ENCODE data around the gene TMCC1.

DNA sequence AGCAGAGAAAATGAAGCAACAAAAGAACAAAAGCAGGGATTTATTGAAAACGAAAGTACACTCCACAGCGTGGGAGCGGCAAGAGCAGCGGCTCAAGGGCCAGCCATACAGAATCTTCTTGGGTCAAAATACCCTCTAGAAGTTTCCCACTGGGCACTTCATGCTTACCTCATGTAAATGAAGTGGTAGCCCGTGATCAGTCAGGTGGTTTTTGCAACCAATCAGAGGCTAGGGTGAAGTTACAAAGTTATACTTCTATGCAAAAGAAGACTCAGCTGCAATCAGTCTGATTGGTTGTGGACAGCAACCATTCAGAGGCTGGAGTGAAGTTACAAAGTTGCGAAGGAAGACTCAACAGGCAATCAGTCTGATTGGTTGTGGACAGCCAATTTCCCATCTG, 43.2 kb upstream of the TMCC1 start:
- no peak for TF ChIP-seq CTCF (IDR thresholded peaks at IDR 0.05)
- no peak for TF ChIP-seq POLR2A (IDR thresholded peaks at IDR 0.05)
- no peak for TF ChIP-seq EP300 (IDR thresholded peaks at IDR 0.05; ENCODE audit: low read depth)
- TF ChIP-seq POLR2AphosphoS5 (IDR thresholded peaks at IDR 0.05): peak in 1 of 3 donors; percentile 8

All from transverse colon (tissue), 4 donors.